Measurements from ENCODE around the gene SIAH2.

DNA sequence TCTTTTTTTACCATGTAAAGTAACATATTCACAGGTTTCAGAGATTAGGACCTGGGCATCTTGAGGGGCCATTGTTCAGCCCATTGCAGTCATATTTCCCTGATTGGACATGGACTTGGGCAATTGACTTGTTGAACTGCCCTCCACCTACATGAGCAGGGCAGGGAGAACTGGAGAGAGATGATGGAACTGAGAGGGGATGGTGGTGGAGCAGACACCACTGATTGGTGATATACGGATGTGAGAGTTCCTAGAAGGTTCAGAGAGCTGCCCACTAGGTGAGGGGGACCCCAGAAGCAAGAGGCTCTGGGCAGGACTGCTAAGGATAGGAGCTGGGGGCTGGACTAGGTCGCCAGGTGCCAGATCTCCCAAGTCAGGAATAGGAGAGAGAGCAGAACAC, 37.8 kb upstream of the SIAH2 start:
- TF ChIP-seq POLR2A (IDR thresholded peaks at IDR 0.05): no peak
- TF ChIP-seq, protein P1, sequence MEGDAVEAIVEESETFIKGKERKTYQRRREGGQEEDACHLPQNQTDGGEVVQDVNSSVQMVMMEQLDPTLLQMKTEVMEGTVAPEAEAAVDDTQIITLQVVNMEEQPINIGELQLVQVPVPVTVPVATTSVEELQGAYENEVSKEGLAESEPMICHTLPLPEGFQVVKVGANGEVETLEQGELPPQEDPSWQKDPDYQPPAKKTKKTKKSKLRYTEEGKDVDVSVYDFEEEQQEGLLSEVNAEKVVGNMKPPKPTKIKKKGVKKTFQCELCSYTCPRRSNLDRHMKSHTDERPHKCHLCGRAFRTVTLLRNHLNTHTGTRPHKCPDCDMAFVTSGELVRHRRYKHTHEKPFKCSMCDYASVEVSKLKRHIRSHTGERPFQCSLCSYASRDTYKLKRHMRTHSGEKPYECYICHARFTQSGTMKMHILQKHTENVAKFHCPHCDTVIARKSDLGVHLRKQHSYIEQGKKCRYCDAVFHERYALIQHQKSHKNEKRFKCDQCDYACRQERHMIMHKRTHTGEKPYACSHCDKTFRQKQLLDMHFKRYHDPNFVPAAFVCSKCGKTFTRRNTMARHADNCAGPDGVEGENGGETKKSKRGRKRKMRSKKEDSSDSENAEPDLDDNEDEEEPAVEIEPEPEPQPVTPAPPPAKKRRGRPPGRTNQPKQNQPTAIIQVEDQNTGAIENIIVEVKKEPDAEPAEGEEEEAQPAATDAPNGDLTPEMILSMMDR (IDR thresholded peaks at IDR 0.05): no peak

All from ovary (tissue), 3 donors.